ENCODE results near the gene BBS10.

BBS10 gene

GRCh38 chr12:76312315-76312714 lies 35.9 kb downstream of the BBS10 start:
- Histone ChIP-seq H3K9me2 (replicated peaks; ENCODE audit: low read depth, low read length) (no peaks in the 10 kb centered on the region), H3K27me3 (ENCODE audit: insufficient read depth, low read length, poor library complexity, severe bottlenecking) (no peaks in the 10 kb centered on the region), H3K4me1 (ENCODE audit: insufficient read depth, low read length, poor library complexity, severe bottlenecking) (no peaks in the 10 kb centered on the region), H3K79me2 (ENCODE audit: insufficient read depth, low read length) (no peaks in the 10 kb centered on the region), H3K4me3 (ENCODE audit: low read length, poor library complexity, severe bottlenecking) (no peak overlapping the region), H4K20me1 (ENCODE audit: insufficient read depth, low read length, poor library complexity, severe bottlenecking) (no peaks in the 10 kb centered on the region), H2AFZ (ENCODE audit: low read length) (no peak overlapping the region), H3K9ac (ENCODE audit: low read depth, low read length, poor library complexity, severe bottlenecking) (no peak overlapping the region), H3K9me3 (ENCODE audit: insufficient read depth, low read depth, low read length) (no peaks in the 10 kb centered on the region), H3K36me3 (ENCODE audit: insufficient read depth, low read length) (no peaks in the 10 kb centered on the region), H3K4me2 (ENCODE audit: low read depth, low read length, poor library complexity, severe bottlenecking) (no peak overlapping the region), H3F3A (ENCODE audit: low read depth) (no peaks in the 10 kb centered on the region)
- TF ChIP-seq EZH2phosphoT487 (IDR thresholded peaks at IDR 0.05; ENCODE audit: borderline replicate concordance) (no peak), CTCF (conservative IDR thresholded peaks at IDR 0.05; ENCODE audit: low read length) (no peak)

- no peaks in the 10 kb centered on the region for H3K27me3 ChIP-seq (ENCODE audit: insufficient read depth, low read length, poor library complexity, severe bottlenecking)
- H3K9me2 ChIP-seq (replicated peaks; ENCODE audit: low read depth, low read length): no peaks in the 10 kb centered on the region
- no peak overlapping the region for H3K9ac ChIP-seq (ENCODE audit: low read depth, low read length, poor library complexity, severe bottlenecking)
- no peak overlapping the region for H3K4me3 ChIP-seq (ENCODE audit: low read length, poor library complexity, severe bottlenecking)
- TF ChIP-seq CTCF (conservative IDR thresholded peaks at IDR 0.05; ENCODE audit: low read length): no peak
- TF ChIP-seq EZH2phosphoT487 (IDR thresholded peaks at IDR 0.05; ENCODE audit: borderline replicate concordance): no peak
- no peaks in the 10 kb centered on the region for H4K20me1 ChIP-seq (ENCODE audit: insufficient read depth, low read length, poor library complexity, severe bottlenecking)
- H2AFZ ChIP-seq (ENCODE audit: low read length): no peak overlapping the region
- H3K79me2 ChIP-seq (ENCODE audit: insufficient read depth, low read length): no peaks in the 10 kb centered on the region
- no peak overlapping the region for H3K4me2 ChIP-seq (ENCODE audit: low read depth, low read length, poor library complexity, severe bottlenecking)
- no peaks in the 10 kb centered on the region for H3K4me1 ChIP-seq (ENCODE audit: insufficient read depth, low read length, poor library complexity, severe bottlenecking)
- H3K36me3 ChIP-seq (ENCODE audit: insufficient read depth, low read length): no peaks in the 10 kb centered on the region
- no peaks in the 10 kb centered on the region for H3K9me3 ChIP-seq (ENCODE audit: insufficient read depth, low read depth, low read length)
- H3F3A ChIP-seq (ENCODE audit: low read depth): no peaks in the 10 kb centered on the region
Observed at GRCh38 chr12:76311796-76312195, 36.4 kb downstream of the BBS10 start.

- Histone ChIP-seq H3K4me2 (ENCODE audit: low read depth, low read length, poor library complexity, severe bottlenecking) (no peak overlapping the region), H3K4me1 (ENCODE audit: insufficient read depth, low read length, poor library complexity, severe bottlenecking) (no peaks in the 10 kb centered on the region), H3F3A (ENCODE audit: low read depth) (no peaks in the 10 kb centered on the region), H2AFZ (ENCODE audit: low read length) (no peak overlapping the region), H3K9me3 (ENCODE audit: insufficient read depth, low read depth, low read length) (no peaks in the 10 kb centered on the region), H3K27me3 (ENCODE audit: insufficient read depth, low read length, poor library complexity, severe bottlenecking) (no peaks in the 10 kb centered on the region), H3K9me2 (replicated peaks; ENCODE audit: low read depth, low read length) (no peaks in the 10 kb centered on the region), H3K4me3 (ENCODE audit: low read length, poor library complexity, severe bottlenecking) (no peak overlapping the region), H3K36me3 (ENCODE audit: insufficient read depth, low read length) (no peaks in the 10 kb centered on the region), H3K9ac (ENCODE audit: low read depth, low read length, poor library complexity, severe bottlenecking) (no peak overlapping the region), H4K20me1 (ENCODE audit: insufficient read depth, low read length, poor library complexity, severe bottlenecking) (no peaks in the 10 kb centered on the region), H3K79me2 (ENCODE audit: insufficient read depth, low read length) (no peaks in the 10 kb centered on the region)
- TF ChIP-seq CTCF (conservative IDR thresholded peaks at IDR 0.05; ENCODE audit: low read length) (no peak), EZH2phosphoT487 (IDR thresholded peaks at IDR 0.05; ENCODE audit: borderline replicate concordance) (no peak)
Observed at GRCh38 chr12:76310110-76310509, 38.1 kb downstream of the BBS10 start.

Data from Loucy (cell line).